Putamen (tissue), 1 donor: ENCODE measurements around the gene ZNF280D.

Experiments used
- DNase-seq: peaks from one replicate; pipeline ENCODE4 v3.0.0-alpha.2; 2016; ENCODE audit warnings: low spot score

The ZNF280D gene

DNA sequence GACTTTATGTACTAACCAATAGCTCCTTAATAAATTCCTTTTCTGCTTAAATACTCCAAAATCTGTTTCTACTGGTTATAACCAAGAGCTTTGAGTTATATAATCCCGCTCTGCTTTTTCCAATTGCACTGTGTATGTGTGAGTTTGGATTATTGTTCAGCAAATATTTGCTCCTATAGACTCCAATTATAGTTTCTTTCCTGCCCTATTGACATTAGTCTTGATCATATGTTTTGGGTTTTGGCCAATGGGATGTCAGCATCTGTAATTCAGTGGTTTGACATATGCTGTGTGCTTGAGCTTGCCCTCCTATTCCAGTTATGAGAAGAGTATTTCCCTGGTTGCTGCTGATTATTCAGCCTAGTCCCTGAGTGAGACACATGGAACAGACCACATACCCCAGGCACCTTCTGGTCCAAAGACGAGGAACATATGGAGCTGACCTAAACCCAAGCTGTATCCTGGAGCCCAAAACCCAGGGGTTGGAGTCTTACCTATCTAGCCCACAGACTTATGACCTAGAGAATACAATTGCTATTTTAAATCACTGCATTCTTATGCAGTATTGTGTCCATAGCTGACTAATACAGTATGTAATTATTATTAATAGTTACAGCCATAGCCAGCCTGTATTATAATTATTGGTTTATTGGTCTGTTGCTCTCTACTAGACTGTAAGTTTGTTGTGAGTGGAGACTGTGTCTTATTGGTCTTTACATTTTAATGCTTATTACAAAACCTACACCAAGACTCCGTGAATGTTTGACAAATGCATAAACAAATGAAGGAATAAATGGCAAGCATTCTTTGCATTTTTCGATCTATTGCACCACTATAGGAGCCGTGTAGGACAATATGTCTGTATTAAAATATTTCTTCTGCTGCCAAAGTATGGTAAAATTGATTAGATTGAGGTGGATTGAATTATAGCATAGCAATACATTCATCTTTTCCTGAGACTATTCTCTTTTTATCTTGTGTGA is 11.7 kb upstream of the ZNF280D start:
- DNase-seq = no peak

DNA sequence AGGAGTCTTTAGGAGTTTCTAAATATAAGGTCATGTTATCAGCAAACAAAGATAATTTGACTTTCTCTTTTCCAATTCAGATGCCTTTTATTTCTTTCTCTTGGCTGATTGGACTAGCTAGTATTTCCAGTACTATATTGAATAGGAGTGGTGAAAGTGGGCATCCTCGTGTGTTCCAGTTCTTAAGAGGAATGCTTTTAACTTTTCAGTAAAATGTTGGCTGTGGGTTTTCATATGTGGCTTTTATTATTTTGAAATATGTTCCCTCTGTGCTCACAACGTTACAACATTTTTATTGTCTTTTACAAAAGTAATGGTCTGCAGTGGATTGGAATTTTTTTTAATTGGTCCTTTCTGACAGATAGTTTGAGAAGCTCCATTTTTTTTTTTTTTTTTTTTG is 8.2 kb upstream of the ZNF280D start:
- DNase-seq = no peak

DNA sequence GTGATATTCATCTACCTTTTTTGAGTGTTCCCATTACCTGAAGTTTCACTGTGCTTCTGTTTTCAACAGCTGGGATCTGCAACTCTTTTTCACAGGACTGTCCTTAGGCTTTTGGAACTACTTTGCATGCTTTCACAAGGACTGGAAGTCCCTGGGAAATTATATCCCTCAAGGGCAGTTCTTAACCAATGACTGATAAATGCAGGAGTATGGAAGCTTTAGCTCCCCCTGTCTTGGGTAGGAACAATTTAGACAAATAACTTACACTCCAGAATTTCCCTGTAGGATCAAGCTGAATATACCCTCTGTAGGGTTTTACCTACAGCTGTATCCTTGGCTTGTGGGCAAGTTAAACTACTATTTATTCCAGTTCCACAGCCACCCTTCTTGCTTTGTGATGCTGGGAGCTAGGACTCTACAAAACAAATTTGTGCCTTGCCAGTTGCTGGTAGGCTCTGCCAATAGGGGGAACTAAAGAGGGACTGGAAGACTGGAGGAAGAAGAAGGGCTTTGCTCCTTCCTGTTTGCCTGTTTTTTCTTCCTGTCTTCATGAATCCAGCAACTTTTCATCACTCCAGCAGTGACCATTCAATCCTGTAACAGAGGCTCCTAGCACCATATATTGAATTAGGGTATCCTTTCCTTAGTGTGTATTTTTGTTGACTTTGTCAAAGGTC is 6.8 kb upstream of the ZNF280D start:
- DNase-seq = no peak

DNA sequence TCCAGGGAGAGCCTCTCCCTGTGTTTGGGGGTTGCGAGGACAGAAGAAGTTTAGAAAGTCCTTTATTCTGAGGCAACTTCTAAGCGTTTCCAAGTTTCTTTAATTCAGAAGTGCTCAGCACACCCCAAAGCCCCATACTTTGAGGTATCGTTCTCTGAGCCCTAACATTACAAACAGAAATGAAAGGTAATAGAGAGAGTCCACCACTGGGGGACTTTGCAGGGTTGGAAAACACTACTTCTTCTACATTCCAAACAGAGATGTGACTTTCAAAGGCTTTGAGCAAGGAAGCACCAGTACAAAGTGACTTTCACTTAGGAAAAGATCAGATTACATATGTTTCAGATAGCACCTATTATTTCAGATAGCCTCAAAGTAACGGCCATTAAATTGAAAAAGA is 6.2 kb upstream of the ZNF280D start:
- no peak for DNase-seq

DNA sequence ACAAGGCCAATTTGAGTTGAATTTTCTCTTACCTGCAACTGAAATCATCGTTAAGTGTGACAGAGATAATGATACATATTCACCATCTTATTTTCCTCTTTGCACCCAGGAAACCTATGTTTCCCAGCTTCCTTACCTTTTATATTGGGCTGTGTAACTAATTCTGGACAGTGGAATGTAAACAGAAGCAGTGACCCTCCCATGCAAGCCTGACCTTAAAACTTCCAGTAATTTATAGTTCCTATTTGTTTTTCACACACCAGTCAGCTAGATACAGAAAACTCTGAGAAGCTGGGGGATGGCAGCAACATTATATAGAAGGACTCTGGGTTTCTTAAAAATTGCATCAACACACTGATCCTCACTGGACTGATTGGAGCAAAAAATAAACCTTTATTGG is 4.5 kb upstream of the ZNF280D start:
- DNase-seq = no peak

DNA sequence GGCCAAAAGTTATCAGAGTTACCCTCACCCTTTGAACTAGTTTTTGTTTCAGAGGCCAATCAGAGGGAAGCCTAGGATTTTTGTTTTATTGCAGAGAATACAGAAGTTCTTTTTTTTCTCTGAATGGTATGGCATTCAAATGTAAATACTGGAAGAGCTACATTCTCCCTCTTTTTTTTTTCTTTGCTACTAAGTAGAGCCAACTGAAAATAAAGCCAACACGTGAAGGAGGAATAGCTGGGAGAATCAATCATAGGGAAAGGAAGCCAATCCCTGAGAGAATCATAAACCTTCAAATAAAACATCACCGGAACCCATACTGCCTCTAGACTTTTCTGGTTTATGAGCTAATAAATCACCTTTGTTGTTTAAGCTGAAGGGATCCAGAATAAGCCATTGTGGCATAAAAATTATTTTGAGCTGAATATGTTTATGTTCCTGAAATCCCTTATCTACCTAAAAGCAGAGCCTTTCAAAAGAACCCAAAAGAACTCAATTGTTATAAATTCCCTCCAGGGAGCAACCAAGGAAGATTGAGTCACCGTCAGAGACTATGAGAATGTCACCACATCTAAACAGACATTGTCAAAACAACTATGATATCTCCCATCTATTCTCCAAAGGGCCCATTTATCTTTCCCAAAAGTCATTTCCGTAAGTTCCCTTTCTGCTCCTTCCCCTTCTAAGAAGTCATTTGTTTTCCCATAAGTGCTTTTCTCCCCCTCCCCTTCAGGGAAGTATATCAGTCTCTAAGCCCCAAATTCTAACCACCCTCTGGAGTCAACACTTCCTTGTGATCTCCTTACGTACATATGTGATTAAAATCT is 3.8 kb upstream of the ZNF280D start:
- no peak for DNase-seq

DNA sequence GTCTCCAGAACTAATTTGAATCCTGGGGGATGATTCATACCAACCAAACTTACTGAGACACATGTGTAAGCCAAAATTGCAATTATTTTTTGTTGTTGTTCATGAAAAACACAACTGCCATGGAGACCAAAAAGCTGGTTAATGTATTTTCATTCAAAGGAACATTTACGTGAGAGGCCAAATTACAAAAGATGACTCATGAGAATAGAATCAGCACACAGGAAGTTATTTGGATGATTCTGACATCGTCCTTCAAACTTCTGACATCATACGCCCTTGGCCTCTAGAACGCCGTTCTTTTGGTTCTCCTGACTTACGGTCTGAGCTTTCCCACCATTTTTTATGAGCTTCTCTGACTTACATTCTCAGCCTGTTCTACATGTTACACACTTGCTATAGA is 3.0 kb upstream of the ZNF280D start:
- DNase-seq = no peak

DNA sequence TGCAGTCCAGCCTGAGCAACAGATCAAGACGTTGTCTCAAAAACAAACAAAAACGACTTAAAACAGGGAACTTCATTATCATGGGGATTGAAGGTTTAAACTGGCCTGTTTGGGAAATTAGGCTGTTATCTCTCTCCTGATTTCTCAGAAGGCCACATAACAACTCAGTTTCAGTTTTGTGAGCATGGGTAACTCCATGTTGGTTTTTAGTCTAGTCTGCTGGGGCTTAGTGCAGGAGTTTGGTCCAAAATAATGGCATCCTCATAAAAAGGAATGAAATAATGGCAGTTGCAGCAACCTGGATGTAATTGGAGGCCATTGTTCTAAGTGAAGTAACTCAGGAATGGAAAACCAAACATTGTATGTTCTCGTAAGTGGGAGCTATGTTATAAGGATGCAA is 2.3 kb upstream of the ZNF280D start:
- no peak for DNase-seq

DNA sequence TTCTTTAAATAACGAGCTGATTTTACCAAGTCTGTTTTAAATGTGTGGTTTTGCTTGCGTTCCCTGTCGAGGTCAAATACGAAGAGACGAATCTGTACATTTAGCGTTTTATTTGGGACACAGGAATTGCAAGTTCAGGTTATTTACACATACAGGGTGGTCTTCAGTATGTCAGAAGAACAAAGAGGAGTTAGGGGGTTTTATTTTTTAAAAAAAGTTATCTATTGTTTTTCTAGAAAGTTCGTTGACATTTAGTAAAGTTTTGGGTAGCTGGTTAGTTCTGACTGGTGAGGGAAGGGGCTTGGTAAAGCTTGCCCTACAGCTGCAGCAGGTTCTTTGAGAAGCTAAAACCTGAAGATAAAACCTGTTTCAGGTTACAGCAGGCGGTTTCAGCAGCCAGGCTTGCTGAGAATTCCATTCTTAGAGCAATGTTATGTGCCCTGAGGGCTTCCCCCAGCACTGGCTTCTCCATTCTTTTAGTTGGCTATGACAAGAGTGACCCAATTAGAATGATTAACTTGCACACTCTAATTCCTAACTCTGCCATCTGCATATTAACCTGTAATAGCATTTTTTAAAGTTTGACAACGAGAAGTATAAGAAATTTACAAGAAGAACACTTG is 815 bp upstream of the ZNF280D start:
- DNase-seq = no peak

DNA sequence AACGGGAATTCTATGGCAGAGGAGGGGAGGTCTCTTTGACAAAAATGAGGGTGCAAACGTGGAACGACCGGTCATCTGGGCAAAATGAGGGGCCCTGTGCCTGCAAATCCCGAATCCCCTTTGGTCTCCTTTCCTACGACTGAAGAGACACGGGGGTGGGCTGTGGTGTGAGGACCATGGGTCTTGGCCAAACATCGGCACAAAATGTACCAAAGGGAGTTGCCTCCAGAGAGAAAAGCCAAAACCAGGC is 498 bp downstream of the ZNF280D start:
- DNase-seq = no peak

DNA sequence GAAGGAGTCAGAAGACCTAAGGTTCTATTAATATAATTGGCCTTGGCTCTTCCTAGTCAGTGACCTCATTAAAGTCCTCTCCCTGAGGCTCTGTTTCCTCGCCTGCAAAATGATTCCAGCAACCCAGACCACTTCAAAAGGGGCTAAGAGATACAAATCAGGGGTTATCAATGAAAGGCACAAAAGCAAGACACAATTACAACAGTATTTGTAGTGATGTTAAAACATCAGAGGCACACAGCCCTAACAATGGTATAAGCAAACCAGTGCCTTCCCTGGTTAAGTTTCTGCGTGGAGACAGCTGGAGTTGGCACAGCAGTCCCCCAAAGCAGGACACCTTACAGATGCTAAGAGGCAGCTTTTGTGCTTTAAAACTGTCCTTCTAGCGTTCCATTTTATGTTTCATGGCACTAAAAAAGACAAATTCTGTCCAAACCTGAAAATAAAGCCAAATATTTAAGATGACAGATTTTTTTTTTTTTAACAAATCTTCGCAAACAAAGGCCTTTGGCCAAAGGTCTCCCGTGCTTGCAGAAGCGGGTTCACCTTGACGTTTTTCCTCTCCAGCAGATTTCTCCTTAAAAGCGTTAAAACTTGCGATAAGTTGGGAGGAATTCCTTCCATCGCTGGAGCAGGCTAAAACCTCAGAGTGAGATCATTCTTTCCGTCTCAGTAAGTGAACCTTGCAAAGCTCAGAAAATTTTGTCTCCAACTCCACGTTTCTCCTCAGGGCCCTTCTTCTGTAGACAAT is 999 bp downstream of the ZNF280D start:
- peak; percentile 47 for DNase-seq

DNA sequence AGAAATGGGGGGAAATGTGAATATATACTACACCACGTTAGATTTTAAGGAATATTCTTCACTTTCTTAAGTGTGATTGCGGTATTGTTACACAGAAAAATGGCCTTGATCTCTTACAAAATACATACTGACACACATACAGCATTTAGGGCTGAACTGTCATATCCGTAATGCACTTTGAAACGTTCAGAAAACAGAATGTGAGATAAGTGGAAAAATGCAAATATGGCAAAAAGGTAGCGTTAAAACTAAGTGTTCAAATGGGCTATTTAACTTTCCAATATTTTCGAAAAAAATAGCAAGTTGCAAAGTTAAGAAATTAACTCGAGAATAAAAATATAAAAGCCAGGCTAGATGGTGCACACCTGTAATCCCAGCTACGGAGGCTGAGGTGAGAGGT is 1.8 kb downstream of the ZNF280D start:
- no peak for DNase-seq

DNA sequence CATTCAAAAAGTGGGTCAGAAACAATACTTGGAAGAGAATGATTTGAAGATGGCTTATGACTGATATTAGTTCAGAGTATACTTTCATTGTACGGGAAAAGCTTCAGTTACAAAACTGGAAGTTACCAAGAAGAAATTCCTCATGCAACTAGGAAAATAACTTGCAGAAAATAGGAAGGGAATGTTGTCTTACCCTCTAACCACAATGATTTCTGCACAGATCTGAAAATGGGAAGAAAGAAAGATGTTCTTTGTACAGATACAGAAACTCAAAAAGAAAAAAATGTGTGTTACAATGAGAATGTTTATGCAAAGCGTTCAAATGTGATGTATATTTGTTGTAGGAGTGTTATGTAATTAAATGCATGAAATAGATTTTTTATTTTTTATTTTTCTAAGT is 3.7 kb downstream of the ZNF280D start:
- peak; percentile 16 for DNase-seq

DNA sequence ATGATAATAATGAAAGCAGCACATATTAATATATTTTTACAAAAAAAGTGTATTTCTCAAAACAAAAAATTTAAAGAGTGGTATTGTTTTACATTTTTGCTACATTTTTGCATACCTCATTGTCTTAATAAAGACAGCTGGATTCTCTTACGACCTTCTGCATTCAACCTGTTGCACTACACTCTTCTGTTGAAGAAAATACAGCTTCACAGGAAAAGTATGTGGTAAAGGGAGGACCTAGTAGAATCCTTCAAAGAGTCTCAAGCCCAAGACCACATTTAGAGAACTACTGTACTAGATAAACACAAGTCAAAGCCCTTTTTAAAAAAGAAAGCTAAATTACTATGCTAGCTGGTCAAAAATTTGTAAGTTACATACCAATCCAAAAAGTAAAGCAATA is 7.9 kb downstream of the ZNF280D start:
- no peak for DNase-seq

DNA sequence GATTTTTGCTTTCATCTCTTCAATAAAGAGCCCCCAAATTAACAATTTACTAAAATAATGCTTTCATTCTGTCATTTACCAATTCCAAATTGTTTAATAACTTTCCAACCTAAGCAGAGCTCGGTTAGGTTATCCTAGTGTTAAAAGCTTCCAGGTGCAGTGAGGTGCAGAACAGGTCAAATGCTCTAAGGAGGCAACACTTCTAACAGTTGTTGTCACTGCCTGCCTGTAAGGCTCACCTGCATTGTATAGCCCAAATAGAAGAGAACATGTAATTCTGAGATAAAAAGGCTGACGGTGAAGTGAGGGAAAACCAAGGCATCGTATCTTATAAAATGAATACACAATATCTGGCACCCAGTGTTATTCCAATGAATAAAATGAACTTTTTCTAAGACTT is 9.1 kb downstream of the ZNF280D start:
- DNase-seq = no peak

DNA sequence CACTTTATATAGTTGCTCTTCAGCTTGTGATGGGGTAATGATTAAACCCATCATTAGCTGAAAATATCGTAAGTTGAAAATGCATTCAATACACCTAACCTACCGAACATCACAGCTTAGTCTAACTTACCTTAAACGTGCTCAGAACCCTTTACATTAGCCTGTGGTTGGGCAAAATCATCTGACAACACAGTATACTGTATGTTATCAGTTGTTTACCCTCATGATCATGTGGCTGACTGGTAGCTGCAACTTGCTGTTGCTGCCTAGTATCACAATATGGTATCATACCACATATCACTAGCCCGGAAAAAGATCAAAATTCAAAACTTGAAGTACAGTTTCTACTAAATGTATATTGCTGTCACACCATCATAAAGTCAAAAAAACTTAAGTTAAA is 9.5 kb downstream of the ZNF280D start:
- no peak for DNase-seq

DNA sequence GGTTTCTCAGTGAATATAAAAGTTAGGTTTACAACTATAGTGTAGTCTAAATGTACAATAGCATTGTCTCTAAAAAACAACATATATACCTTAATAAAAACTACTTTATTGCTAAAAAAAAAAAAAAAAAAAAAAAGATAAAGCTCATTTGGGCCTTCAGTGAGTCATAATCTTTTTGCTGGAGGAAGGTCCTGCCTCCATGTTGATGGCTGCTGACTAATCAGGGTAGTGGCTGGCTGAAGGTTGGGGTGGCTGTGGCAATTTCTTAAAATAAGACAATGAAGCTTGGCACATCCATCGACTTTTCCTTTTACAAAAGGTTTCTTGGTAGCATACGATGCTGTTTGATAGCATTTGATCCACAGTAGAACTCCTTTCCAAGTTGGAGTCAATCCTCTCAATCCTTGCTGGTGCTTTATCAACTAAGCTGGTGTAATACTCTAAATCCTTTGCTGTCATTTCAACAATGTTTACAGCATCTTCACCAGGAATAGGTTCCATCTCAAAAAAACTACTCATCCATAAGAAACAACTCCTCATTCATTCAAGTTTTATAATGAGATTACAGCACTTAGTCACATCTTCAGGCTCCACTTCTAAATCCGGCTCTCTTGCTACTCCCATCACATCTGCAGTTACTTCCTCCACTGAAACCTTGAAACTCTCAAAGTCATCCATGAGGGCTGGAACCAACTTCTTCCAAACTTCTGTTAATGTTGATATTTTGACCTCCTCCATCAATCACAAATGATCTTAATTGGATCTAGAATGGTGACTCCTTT is 13.3 kb downstream of the ZNF280D start:
- DNase-seq = no peak

DNA sequence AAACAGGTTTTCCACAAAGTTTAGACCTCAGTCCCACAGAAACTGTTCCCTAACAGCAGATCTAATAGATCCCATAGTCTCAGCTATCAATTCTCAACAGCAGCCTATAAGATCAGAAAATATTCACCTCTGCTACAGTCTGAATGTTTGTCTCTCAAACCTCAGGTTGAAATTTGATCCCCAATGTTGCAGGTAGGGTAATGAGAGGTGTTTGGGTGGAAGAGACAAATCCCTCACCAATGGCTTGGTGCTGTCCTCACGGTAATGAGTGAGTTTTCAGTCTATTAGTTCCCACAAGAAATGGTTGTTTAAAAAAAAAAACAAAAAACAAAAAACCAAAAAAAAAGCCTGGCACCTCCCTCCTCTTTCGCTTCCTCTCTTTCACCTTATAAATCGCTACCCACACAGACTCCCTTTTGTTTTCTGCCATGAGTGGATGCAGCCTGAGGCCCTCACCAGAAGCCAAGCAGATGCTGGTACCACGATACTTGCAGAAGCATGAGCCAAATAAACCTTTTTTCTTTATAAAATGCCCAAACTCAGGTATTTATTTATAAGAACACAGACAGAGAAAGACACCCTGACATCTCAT is 14.2 kb downstream of the ZNF280D start:
- DNase-seq = no peak

DNA sequence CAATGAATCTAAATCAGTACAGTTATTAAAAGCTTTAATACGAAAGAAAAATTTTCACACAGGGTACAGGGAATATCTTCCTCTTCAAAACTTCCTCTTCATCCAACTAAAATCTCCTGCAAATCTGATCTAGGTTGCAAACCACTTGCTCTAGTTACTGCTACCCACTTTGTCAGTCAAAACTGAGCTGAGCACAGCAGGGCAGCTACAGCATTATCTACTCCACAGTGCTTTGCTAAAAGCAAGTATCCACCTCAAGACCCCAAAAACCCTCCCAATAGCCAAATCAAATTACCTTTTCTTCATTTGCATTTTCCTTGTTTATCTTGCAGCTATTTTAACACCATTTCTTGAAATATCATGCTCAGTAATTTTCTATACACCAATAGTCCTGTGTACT is 14.7 kb downstream of the ZNF280D start:
- DNase-seq = peak; percentile 26

DNA sequence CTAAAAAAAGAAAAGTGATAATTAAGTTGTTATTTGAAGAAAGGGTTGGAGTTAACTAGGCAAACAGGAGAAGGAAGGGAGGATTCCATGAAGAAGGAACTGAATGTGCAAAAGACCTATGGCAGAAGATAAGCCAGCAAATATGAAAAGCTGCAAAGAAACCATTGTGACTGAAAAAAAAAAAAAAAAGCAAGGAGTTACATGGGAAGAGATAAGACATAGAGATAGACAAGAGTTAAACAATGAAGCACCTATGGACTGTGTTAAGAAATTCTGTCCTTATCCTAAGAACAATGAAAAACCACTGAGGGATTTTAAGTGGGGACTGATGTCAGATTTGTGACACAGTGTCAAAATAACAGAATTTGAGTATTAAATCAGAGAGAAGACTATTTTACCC is 17.0 kb downstream of the ZNF280D start:
- DNase-seq = no peak

DNA sequence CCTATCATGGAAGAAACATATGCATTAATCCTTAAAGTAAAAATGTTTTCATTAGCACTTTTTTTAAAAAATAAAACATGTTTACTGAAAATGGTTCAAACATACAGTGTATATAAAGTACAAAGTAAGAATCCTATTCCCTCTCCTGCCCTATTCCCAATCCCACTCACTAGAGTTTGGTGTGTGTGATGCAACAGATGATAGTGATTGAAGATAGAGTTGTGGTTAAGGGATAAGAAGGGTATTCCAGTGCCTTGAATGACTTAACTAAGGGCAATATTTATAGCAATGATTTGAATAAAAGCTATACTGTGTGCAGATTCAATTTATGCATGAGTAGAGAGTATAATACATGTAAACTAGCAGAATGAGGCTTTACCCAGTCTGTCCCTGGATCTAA is 18.1 kb downstream of the ZNF280D start:
- DNase-seq = no peak
